Cortex of kidney (tissue), 1 donor: Measurements from ENCODE around the gene PMS1.
"Not testable (repeated sequence)": the region's sequence is repeated elsewhere in the genome, so short reads cannot be mapped to it uniquely, and the experiment has no call there.

Experiments
- DNase-seq: peaks from one replicate; lab custom pipeline; 2025; lab: John Stamatoyannopoulos, UW

The PMS1 gene

DNA sequence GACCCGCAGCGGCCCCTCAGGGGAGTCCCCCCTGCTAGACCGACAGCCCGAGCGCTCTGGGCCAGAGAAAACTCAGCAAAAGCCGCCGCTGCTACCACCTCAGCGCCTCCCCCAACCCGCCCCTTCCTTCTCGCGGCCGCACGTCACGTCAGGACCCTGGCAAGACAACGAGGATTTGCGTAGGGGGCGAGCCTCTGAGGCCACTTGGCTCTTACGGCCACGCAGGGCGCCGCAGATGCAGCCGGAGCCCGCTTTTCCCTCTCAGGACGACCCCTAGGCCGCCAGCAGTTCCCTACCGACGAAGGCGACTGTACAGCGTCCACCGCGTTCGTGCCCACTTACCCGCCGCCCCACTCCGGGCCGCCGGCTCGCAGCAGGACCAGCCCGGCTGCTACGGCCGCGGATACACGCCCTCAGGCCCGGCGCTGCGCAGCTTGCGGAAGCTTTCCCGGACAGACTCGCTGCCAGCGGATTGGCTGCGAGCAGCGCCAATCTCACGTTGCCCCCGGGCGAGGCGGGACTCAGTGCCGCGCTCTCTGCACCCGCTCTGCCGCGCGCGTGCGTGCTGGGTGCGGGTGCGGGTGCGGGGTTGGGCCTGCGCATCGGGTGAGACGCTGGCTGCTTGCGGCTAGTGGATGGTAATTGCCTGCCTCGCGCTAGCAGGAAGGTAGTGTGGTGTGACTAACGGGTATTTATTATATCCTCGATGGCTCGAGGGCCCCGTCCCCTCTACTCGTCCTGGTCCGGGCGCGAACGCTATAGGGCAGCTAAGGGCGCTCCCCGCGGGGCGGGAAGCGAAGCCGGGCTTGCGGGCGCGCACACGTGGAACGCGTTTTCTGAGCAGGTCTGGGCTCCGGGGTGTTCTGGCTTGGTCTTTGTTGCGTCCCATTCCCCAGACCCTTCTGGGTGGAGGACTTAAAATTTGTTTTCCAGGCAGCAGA, at the start of gene PMS1, which contains the start of gene ORMDL1:
Gene PMS1, plus strand, starts transcription at position 524 of the 941 bp plus-strand sequence. CDS start 7,360 bp downstream, outside the sequence.
Gene ORMDL1, minus strand, starts transcription at position 413 of the 941 bp plus-strand sequence. CDS start 1,744 bp downstream, outside the sequence.
- DNase-seq, result peak; percentile 43

DNA sequence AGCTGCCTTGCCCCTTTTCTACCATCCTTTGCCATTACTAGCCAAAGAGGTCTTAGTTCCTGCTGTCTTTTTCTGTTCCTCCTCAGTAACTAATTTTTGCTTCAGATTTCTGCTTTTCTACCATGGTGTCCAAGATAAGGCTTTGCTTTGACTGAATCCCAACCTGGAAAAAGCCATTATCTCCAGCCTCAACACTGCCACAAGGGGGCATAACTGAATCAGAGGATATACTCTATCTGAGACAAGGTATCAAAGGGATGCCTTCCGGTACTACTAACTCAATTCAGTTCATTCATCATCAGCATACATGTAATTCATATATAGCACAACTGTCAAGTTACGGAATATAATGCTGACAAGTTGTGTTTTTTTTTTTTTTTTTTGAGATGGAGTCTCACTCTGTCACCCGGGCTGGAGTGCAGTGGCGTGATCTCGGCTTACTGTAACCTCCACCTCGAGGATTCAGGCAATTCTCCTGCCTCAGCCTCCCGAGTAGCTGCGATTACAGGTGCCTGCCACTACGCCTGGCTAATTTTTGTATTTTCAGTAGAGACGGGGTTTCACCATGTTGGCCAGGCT, 33.1 kb upstream of the PMS1 start:
- DNase-seq, result no peak

DNA sequence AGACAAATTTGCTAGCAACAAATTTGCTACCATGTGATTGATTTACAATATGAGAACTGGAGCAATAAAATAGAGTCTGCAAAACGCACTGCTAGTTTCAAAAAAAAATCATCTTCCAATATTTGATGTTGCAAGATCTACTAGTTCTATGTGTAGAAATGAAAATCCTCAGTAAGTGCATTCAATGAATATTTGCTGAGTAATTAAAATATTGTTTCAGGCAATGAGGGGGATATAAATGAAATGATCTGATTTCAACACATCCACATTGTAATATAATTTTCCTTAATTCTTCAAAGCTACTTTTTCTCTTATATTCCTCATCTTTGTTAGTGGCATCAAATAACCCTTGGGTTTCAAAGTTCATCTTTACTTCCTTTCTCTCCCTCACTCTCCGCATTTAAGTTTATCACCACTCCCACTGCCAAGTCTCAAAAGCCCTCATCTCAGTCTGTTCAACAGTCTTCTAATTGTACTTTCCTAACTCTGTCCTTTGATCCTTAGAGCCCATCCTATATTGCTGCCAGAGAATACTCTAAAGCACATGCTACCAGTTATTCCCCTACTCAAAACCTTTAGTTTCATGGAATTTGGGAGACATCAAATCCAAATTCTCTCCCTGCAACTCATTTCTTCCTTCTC, 27.8 kb upstream of the PMS1 start:
- DNase-seq, result no peak

DNA sequence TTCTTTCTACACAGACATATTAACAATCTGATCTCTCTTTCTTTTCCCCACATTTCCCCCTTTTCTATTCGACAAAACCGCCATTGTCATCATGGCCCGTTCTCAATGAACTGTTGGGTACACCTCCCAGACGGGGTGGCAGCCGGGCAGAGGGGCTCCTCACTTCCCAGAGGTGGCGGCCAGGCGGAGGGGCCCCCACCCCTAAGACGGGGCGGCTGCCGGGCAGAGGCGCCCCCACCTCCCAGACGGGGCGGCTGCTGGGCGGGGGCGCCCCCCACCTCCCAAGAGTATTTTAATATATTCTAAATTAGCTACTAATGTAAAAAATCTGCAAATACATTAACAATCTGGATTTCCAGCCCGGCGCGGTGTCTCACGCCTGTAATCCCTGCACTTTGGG, 24.1 kb upstream of the PMS1 start:
- not testable (repeated sequence) for DNase-seq

DNA sequence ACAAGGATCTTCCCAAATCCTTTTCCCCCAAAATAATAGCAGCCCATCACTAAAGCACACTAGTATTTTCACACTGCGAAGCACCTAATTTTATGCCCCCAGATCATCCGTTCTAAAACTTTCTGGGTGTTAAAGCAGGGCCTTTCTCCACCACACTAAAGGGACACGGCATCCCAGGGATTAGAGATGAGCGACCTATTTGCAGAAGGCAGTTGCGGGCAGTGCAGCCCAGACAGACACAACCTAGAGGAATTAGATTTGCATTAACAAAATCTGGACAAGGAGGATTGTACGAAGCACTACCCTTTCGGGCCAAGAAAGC, 22.1 kb upstream of the PMS1 start:
- no peak for DNase-seq

DNA sequence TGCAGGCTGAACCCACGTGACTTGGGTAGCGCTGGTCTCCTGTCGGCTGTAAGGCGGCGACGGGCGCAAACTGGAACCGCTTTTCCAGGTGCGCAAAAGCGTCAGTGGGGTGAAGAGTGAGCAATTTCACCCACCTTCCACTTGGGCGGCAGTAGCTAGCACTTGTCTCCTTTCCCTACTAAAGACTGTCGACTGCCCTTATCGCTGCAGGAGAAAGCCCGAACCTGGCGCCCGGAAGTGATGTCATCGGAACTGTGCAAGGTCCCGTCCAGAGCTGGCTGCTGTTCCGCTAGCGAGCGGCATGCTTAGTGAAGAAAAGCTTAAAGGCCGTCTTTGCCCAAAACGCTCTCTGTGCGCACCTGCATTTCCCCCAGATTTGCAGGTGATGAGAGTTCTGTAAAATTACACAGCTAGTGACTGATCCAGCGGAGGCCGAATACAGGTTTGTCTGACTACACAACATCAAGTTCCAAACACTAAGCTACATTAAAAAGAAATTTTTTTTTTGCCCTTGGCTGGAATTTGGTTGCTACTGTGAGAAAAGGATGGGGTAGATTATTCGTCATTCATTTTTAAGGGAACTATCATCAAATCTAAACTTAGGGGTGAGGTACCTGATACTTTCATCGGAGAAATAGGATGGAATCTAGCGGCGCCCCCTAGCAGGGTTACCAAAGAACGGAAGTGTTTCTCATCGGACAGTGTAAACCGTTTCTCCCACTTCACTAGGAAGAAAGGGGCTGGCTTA, 21.5 kb upstream of the PMS1 start, which contains the start of gene OSGEPL1:
Gene OSGEPL1, minus strand, starts transcription at position 242 of the 748 bp plus-strand sequence. CDS start 1,152 bp downstream, outside the sequence.
- peak; percentile 22 for DNase-seq

DNA sequence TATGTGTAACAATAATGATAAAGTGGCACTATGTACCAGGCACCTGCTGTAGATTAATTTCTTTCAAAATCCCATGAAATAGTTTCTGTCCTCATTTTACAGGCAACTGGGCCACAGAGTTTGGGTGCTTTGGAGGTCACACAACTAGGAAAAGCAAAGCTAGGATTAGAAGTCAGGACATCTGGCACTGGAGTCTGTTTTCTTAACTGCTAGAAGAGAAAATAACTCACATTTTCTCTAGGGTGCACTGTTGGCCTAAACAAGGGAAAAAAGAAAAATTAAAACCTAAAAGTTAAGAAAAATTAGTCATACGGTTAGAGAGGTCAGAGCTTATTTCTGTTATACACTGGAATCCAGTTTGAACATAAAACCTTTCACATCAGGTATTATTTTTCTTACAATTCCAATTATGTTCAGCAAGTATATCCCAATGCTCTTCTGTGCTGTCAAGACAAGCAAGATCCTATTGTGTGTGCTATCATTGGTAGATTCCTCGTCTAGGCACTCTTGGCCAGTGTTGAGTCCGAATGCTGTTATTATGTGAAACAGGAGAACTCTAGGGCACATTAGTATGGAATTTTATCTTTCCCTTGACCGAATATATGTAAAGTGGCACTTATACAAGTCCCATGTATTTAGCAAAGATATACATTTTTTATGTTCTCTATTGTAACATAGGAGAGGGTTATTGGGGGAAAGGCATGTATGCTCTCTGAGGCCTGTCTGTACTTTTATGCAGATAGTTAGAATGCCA, 20.2 kb upstream of the PMS1 start:
- no peak for DNase-seq

DNA sequence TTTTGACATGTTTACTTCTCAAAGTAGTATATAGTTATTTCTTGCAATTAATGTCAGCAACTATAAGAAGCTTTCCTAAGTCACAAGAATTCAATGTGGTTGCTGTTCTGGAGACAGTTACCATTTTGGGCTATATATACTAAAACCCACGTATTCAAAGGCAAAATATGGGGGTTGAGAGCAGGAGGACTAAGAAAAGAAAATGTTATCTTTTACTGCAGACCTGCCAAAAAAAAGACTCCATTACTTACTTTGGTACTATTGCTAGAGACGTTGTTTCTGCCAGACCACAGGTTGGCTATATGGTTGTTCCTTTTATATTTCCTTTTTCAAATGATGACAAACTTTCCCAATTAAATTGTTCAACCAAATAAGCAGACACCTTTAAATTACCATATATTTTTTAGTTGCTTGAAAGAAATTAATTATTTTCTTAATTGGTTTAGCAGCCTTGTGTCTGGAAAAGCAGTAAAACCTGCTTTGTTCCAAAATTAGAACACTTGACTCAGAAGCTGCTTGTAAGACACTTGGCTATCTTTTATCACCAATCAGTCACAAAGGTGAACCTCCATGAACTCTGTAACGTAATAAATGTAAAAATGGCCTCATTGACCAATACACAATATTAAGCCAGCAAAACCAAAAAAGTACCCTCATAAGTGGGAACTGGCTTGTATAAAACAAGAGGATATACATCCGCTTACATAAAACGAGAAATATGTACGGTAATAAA, 13.5 kb upstream of the PMS1 start:
- no peak for DNase-seq

DNA sequence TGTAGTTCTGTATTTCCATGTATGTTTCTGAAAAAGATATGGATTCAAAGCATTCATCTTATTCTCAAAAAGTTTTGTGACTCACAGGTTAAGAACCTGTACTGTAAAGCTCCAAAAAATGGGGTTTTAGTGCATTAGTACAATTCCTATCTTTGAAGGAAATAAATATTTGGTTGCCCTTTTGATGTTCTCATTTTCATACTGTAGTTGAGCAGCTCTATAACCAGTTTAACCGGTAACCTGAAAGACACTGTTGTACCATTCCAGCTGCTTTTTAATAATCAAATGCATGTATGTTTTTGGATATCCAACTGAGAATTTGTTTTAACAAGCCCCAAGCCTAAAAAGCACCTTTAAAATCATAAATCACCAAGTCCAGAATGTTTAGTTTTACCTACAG, 12.0 kb upstream of the PMS1 start:
- no peak for DNase-seq

DNA sequence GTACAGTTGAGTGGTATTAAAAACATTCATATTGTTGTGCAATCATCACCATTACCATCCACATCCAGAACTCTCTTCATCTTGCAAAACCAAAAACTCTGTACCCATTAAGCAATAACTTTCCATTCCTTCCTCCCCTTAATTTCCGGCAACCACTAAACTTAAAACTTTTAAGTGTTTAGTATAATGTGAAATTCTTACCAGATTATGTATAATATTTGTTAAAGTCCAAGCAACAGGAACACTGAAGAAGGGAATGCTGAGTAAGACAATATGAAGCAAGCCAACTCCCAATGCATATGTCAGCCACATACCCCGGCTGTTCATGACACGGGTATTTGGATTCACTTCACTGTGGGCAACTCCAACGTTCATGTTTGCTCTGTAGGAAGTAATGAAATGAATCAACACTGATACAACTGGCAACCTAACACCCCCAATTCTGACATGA, 2.0 kb upstream of the PMS1 start:
- DNase-seq, result no peak

DNA sequence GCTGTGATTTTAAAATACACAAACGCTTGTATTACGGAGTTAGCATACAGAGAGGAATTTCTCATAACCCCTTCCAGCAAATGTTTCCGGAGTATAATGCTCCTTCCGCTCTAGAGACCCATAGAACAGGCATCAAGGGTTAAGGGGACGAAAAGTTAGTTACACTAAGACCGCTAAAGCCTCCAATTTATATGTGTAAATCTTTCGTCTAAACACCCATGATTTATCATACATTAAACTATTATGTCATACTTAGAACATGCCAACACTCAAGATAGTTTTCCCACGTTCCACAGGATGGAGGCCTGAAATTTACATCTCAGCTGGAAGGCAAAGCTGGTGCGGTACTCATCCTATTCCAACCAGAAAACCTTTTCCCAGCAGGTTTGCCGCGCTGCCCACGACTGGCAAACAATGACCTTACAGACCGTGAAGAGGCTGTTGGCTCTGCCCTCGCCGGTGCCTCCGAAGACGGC, 761 bp upstream of the PMS1 start:
- no peak for DNase-seq

DNA sequence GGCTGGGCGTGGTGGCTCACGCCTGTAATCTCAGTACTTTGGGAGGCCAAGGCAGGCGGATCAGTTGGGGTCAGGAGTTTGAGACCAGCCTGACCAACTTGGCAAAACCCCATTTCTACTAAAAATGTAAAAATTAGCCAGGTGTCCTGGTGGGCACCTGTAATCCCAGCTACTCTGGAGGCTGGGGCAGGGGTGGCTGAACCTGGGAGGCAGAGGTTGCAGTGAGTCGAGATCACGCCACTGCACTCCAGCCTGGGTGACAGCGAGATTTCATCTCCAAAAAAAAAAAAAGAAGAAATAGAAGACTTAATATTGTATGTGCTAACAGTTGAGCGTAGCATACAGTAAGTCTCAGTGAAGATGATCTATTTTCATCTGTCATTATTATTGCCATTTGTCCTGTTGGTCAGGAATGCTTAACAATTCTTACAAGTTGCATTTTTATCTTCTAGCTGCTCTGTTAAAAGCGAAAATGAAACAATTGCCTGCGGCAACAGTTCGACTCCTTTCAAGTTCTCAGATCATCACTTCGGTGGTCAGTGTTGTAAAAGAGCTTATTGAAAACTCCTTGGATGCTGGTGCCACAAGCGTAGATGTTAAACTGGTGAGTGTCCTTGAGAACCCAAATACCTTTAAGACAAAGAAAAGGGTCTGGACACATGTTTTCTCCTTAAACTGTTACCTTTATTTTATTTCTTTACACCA, 7.2 kb downstream of the PMS1 start:
- no peak for DNase-seq

DNA sequence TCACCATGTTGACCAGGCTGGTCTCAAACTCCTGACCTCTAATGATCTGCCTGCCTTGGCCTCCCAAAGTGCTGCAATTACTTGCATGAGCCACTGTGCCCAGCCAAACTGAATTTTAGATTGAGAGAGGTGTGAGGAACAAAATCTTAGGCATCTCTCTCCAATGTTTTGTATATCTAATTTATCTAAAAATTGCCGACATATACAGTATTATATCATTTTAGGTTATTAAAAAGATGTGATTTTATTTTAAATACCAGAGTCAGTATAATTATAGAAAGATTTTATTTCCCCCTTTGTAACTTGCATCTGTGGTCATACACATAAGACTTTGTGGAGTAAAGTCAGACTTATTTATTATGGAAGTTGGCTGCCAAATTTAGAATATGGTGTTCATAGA, 10.1 kb downstream of the PMS1 start:
- DNase-seq, result no peak

DNA sequence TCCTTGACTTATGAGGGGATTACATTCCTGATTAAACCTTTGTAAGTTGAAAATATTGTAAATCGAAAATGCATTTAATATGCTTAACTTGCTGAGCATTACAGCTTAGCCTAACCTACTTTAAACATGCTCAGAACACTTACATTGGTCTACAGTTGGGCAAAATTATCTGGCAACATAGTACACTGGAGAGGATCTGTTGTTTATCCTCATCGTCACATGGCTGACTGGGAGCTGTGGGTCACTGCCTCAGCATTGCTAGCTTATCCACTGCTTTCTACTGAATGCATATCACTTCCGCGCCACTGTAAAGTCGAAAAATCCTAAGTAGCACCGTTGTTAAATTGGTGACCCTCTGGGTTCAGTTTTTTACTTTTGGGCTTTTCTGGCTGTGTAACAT, 13.7 kb downstream of the PMS1 start:
- DNase-seq, result no peak

DNA sequence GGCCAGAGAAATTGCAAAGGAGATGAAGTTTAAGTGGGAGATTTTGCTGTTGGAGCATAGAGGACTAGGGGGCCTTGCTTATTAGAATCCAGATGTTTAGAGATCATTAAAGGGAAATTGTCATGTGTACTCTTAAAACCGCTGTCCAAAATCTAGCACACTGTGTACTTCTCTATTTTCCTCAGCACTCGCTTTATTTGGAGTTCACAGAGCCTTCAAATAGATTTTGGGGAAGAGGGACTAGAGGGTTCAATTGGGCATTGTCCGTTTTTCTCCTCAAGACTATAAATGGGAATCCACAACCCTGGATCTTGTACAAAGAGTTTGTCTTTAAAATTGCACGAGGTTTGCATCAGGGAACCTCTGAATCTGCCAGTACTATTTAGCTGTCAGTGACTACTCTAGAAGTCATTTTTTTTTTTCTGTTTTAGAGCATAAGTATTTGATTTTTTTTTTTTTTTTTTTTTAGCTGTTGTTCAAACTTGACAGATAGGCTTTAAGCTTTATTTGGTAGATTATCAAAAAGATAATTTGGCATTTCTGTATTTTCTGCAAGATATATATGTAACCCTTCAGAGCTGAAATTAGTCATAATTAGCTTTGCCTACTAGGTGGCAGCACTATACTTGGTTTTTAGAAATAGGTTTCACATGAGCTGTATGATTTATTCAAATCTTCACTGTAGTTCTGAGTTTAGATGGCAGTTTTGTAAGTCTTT, 14.2 kb downstream of the PMS1 start:
- DNase-seq, result no peak

DNA sequence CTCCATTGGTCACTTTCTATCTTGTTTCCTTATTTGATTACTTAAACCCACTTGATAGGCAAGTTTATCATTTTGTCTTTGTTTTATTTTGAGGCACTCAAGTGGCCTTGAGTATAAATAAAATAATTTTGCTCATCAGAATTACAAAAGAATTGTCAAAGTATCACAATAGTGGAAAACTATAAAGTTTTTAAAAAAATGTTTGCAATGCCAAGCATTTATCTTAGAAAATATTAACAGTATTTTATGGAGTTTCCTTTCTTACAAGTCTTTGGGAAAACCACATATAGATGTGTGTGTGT, 14.7 kb downstream of the PMS1 start:
- no peak for DNase-seq

DNA sequence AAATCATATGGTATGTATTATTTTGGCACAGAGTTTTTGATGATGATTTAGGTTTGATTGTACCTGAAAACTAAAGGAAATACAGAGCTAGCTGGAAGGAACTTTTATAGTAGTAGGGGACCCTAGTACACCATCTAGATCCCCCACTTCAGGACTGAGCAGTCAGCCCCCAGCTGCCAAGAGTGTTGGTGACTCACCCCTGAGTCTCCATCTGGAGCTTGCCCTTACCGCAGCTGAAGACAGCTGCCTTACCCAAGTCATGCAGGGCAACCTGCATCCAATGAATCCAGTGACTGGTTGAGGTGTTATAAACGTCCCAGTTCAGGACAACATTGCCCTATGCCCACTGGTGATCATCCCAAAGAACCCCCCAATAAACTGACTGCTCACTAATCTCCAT, 15.3 kb downstream of the PMS1 start:
- no peak for DNase-seq

DNA sequence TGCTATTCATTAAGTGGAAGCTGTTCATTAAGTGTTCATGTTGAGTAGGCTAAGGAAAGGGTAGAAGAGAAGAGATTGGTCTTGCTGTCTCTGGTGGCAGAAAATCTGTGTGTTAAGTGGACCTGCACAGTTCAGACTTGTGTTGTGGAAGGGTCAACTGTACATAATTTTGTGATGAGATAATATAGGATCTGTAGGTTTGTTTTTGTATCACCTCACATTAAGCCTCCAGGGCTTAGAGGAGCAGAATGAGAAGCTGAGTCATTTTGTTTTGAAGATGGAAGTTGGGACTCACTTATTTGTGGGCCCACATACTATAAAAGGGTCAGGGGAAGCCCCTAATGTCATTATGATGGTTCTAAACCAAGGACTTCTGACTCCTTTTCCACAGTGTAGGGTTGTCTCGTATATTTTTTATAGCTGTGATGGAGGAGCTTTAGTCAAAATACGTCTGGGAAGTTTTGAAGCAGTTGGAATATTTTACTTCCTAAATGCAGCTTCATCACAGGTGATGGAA, 18.2 kb downstream of the PMS1 start:
- no peak for DNase-seq

DNA sequence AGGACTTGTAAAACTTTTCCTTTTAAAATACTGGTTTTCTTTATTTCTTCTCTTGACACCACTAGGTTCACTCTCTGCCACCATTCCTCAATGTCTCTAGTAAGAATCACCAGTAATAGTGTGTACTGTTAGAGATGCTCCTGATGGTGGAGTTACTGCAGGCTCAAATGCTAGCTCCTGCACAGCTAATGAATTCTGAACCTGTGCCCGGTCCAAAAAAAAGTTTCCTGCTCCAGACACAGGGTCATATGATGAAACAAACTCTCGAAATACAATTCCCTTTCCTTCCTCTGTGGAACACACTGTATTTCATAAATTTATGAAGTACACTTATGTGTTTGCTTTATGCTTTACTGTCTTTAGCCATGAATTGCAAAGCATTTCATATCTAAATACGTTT, 19.2 kb downstream of the PMS1 start:
- no peak for DNase-seq
